ENCODE data around the gene SST. TPM values are rescaled to one million over a fixed set of nuclear protein-coding genes. Genes with fewer than 3 reads are reported as not detected.

Gene SST
- total and polyA plus RNA-seq, 2 experiments from 2014 or later = 6.0 to 10.1 TPM

DNA sequence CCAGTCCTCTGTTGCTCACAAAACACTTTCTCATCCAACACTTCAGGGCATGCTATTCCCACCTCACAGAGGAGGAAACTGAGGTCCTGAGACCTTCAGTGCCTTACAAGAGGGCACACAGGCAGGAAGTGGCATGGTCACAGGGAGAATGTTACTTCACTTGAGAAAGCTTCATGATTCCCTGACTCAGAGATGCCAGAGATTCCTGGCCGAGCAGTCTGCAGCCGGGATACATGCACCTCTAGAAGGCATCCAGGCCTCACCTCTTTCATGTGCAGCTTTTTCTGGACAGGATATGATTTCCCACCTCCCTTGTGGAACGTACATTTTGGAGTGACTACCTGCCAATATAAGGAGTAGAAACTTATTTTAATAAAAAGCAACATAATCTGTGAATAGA, 2.8 kb upstream of the SST start:
- no peak for DNase-seq (ENCODE audit: low read depth in 1 of 2, low spot score in 1 of 2)
- Histone ChIP-seq H3K9me3 (ENCODE audit: low read depth) (no peaks in the 10 kb centered on the region), H3K4me1 (ENCODE audit: low read depth) (no peaks in the 10 kb centered on the region), H3K4me3 (no peak overlapping the region), H3K36me3 (no peaks in the 10 kb centered on the region), H3K27me3 (peaks cover 38% of the 10 kb centered on the region), H3K27ac (no peak overlapping the region)
- TF ChIP-seq, protein P1, sequence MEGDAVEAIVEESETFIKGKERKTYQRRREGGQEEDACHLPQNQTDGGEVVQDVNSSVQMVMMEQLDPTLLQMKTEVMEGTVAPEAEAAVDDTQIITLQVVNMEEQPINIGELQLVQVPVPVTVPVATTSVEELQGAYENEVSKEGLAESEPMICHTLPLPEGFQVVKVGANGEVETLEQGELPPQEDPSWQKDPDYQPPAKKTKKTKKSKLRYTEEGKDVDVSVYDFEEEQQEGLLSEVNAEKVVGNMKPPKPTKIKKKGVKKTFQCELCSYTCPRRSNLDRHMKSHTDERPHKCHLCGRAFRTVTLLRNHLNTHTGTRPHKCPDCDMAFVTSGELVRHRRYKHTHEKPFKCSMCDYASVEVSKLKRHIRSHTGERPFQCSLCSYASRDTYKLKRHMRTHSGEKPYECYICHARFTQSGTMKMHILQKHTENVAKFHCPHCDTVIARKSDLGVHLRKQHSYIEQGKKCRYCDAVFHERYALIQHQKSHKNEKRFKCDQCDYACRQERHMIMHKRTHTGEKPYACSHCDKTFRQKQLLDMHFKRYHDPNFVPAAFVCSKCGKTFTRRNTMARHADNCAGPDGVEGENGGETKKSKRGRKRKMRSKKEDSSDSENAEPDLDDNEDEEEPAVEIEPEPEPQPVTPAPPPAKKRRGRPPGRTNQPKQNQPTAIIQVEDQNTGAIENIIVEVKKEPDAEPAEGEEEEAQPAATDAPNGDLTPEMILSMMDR (IDR thresholded peaks at IDR 0.05; ENCODE audit: low read depth, low read length) = no peak

DNA sequence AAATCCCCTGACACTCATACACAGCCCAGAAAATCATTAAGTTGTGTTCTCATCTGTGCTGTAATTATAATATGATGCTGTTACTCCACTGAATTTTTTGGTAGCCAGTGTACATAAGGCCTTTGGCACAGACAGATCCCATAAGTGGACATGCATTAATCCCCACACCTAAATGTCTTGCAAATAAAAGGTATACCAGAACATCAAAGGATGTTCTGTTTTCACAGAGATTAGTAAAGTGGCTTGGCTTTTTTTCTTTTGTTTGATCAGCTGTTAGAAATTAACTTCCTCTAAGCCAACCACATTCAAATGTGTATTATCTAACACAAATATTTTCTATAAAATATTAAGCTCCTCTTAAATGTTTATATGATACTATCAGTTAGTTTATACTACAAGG, 2.7 kb downstream of the SST start:
- H3K27me3 ChIP-seq = peaks cover 42% of the 10 kb centered on the region
- no peaks in the 10 kb centered on the region for H3K4me1 ChIP-seq (ENCODE audit: low read depth)
- TF ChIP-seq, protein P1 (IDR thresholded peaks at IDR 0.05; ENCODE audit: low read depth, low read length) = no peak
- no peak for DNase-seq (ENCODE audit: low read depth in 1 of 2, low spot score in 1 of 2)
- no peak overlapping the region for H3K27ac ChIP-seq
- H3K9me3 ChIP-seq (ENCODE audit: low read depth) = no peaks in the 10 kb centered on the region
- H3K4me3 ChIP-seq = no peak overlapping the region
- H3K36me3 ChIP-seq = no peaks in the 10 kb centered on the region

DNA sequence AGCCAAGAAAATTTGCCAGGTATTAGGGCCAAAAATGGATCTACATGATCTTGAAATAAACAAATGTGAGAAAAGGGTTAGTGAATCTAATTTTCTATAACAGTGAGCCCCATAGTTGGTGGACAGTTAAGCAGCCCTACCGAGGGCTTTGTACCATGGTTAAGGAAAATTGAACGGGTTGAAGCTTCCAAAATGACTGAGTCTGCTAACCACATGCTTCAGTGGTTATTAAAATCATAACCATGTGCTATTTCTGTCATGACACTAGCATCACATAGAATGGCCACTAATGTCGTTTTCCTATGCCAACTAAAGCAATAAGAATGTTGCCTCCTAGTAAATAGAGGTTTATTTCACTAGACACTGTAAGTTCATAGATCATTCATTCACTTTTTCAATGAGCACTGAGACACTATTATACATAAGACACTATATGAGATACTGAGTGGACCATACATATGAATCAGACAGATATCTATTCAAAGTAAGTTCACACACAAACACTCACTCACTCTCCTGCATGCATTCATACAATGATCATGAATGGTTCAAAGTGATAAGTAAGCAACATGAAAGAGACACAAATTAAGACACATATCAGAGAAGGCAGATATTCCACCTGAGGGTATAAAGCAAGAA, 4.3 kb downstream of the SST start:
- TF ChIP-seq, protein P1 (IDR thresholded peaks at IDR 0.05; ENCODE audit: low read depth, low read length) = no peak
- H3K9me3 ChIP-seq (ENCODE audit: low read depth) = no peaks in the 10 kb centered on the region

DNA sequence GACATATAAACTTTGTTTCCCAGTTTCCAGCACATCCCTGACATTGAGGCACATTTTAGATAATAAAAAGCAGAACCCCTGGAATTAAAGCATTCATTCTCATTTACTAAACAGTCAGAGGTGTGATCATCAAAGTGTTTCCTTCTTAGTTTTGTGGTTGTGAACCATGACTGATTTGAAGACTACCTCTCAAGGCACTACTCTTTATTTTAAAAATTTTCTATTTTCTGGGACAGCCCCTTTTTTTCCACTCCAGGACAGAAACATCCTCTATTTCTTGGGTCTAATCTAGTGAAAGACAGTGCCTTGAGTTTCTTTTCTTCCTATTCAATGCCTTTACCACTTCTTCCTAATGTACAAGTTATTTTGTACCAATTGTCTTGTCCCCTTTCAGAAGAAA, 5.2 kb downstream of the SST start:
- no peaks in the 10 kb centered on the region for H3K36me3 ChIP-seq
- no peak overlapping the region for H3K4me3 ChIP-seq
- H3K27me3 ChIP-seq = peaks cover 21% of the 10 kb centered on the region
- no peak overlapping the region for H3K27ac ChIP-seq
- H3K9me3 ChIP-seq (ENCODE audit: low read depth) = no peaks in the 10 kb centered on the region
- DNase-seq (ENCODE audit: low read depth in 1 of 2, low spot score in 1 of 2) = no peak
- no peaks in the 10 kb centered on the region for H3K4me1 ChIP-seq (ENCODE audit: low read depth)
- TF ChIP-seq, protein P1 (IDR thresholded peaks at IDR 0.05; ENCODE audit: low read depth, low read length) = no peak

More for the DNA sequence above, 4.3 kb downstream of the SST start:
- Histone ChIP-seq H3K4me3 (no peak overlapping the region), H3K36me3 (no peaks in the 10 kb centered on the region), H3K27me3 (peaks cover 28% of the 10 kb centered on the region), H3K27ac (no peak overlapping the region), H3K4me1 (ENCODE audit: low read depth) (no peaks in the 10 kb centered on the region)
- no peak for DNase-seq (ENCODE audit: low read depth in 1 of 2, low spot score in 1 of 2)

DNA sequence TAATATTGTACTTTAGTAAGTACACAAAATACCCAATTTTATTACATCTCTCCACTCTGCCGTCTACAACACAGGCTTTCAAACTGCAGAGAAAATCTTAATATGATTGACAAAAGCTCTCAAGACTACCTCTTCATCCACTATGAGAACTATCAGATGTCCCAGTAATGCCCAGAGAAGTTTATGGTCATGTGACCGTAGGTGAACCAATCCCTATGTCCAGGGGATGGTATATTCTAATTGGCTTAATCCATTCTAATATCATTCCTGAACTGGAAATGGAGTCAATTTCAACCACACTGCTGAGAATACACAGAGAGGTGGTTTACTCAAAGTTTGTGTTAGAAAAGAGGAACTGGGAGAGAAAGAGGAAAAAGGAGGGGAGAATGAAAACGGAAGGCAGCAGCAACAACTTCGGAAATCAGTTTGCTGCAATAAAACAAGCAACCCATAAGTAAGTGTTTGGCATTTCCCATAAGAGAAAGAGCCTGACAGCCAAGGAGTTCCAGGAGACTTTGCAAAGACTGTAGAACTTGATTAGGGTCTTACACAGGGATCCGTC, 7.3 kb downstream of the SST start:
- DNase-seq (ENCODE audit: low read depth in 1 of 2, low spot score in 1 of 2) = no peak
- H3K27me3 ChIP-seq = peaks cover 8% of the 10 kb centered on the region
- H3K9me3 ChIP-seq (ENCODE audit: low read depth) = no peaks in the 10 kb centered on the region
- no peaks in the 10 kb centered on the region for H3K36me3 ChIP-seq
- no peaks in the 10 kb centered on the region for H3K4me1 ChIP-seq (ENCODE audit: low read depth)
- TF ChIP-seq, protein P1 (IDR thresholded peaks at IDR 0.05; ENCODE audit: low read depth, low read length) = no peak
- H3K27ac ChIP-seq = no peak overlapping the region
- H3K4me3 ChIP-seq = no peak overlapping the region
